ENCODE results near the gene ERG28. TPM values are rescaled to one million over a fixed set of nuclear protein-coding genes. Genes with fewer than 3 reads are reported as not detected.

Gene ERG28
- total and polyA plus RNA-seq, 2 experiments from 2014 or later, result 27.9 to 95.1 TPM

- Mint-ChIP-seq H3K4me3 (no peak overlapping the region), H3K27ac (no peak overlapping the region; the same call in 1 of the 2 replicates), H3K4me1 (no peaks in the 10 kb centered on the region), H3K9me3 (no peaks in the 10 kb centered on the region), H3K36me3 (ENCODE audit: low read depth) (no peaks in the 10 kb centered on the region; the same call in 1 of the 3 replicates), H3K27me3 (ENCODE audit: insufficient read depth, low read depth, poor library complexity) (peaks cover 2% of the 10 kb centered on the region)
- Histone ChIP-seq H3K27me3 (ENCODE audit: insufficient read depth) (no peaks in the 10 kb centered on the region), H3K4me3 (no peak overlapping the region), H2AFZ (no peak overlapping the region), H3K27ac (ENCODE audit: low read depth) (no peak overlapping the region), H3F3A (replicated peaks; ENCODE audit: low read depth) (no peaks in the 10 kb centered on the region), H3K36me3 (ENCODE audit: insufficient read depth) (no peaks in the 10 kb centered on the region), H4K20me1 (replicated peaks; ENCODE audit: insufficient read depth) (no peaks in the 10 kb centered on the region), H3K79me2 (replicated peaks; ENCODE audit: insufficient read depth) (no peaks in the 10 kb centered on the region), H3K4me2 (no peak overlapping the region), H3K9me2 (ENCODE audit: insufficient read depth) (0 out of 2 replicates have a peak, but pooled peaks cover 2% of the 10 kb centered on the region), H3K4me1 (ENCODE audit: insufficient read depth) (no peaks in the 10 kb centered on the region)
- no peak for ATAC-seq
- no peak for TF ChIP-seq ETS1 (IDR thresholded peaks at IDR 0.05)
- TF ChIP-seq EZH2 (IDR thresholded peaks at IDR 0.05; ENCODE audit: low read depth, unreplicated experiment), result no peak
- TF ChIP-seq REST (IDR thresholded peaks at IDR 0.05; ENCODE audit: unreplicated experiment), result no peak
- TF ChIP-seq ZNF462 (CRISPR knock-in tag; IDR thresholded peaks at IDR 0.05), result no peak
- no peak for TF ChIP-seq POLR2AphosphoS5 (IDR thresholded peaks at IDR 0.05; ENCODE audit: low read depth)
- no peak for TF ChIP-seq STAT1 (IDR thresholded peaks at IDR 0.05; ENCODE audit: unreplicated experiment)
- DNase-seq (ENCODE audit: low spot score), result no peak
Measured at GRCh38 chr14:75609116-75609515, 51.6 kb downstream of the ERG28 start.

All from GM23338 (cell line).